Central memory CD4-positive, alpha-beta T cell (primary cell): ENCODE results near the gene GNG3.
A peak's percentile ranks its signal among the peaks of the same experiment; 100 is the strongest.
"Not testable (repeated sequence)": the region's sequence is repeated elsewhere in the genome, so short reads cannot be mapped to it uniquely, and the experiment has no call there.

ENCODE experiments used
- DNase-seq: peaks from one replicate; pipeline ENCODE4 v3.0.0; 2022
- total RNA-seq, 3 experiments: gene quantifications; one replicate each; lab custom pipeline; 2026; lab: John Stamatoyannopoulos, UW

GNG3 gene
- total RNA-seq = 0 to 0.11 (median 0) reads per million in 3 experiments

- DNase-seq = no peak
Observed at GRCh38 chr11:62707277-62707861, at the start of gene GNG3, which contains the start of gene BSCL2. TSS of gene GNG3 (plus strand) at chr11:62707676. CDS start at chr11:62708296, 620 bp downstream. TSS of gene BSCL2 (minus strand) at chr11:62707424. CDS start at chr11:62707195, 229 bp downstream.

GRCh38 chr11:62664405-62665074 is 42.9 kb upstream of the GNG3 start:
- no peak for DNase-seq

DNA sequence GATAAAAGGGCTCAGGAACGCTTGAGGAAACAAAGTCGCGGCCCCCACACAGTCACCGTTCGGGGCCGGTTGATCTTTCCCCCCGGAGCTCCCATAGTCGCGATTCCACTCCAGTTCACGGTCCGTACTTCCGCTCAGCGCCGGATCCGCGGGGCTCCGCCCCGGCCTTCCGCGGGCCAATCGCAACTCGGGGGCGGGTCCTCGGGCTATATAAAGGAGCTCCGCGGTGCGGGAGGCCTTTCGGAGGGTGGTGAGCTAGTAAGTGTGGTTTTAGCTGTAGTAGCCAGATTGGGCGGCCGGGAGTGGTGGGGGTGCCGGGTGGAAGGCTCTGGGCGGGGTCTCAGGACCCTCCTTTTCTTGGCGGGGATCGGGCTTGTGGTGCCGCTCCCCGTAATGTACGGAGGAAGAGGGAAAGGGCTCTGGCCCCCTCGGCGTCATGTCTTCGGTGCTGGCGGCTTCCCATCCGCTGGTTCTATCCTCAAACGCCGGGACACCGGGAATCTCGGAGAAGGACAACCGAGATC is 42.3 kb upstream of the GNG3 start, which contains the start of the genes C11orf98 and CSKMT:
TSS of gene C11orf98 (minus strand) at position 136 of the 524 bp plus-strand sequence. CDS start at position 95, 41 bp downstream.
TSS of gene CSKMT (plus strand) at position 238 of the 524 bp plus-strand sequence. CDS start 568 bp downstream, outside the sequence.
- DNase-seq = peak; percentile 94

DNA sequence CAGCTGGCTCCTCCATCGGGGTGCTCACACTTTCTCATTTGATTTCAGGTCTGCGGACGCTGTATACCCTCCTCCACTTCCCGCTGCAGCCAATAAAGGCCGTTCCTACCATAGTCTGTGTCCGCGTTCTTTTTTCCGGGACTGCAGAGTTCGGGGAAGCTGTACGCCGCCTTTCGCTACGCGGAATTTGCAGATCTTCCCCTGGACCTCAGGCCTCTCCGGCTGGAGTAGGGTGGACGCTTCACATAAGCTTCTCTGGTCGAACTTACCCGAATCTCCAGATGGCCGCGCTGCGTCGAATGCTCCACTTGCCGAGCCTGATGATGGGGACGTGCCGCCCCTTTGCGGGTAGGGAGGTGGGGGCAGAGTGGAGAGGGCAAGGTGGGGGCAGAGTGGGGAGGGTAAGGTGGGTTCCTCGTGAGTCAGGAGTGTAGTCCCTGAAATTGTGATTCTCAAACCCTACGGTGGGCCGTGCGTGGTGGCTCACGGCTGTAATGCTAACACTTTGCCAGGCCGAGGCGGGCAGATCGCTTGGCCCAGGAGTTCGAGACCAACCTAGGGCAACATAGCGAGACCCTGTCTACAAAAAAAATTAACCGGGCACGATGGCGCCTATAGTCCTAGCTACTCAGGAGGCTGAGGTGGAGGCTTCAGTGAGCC is 41.7 kb upstream of the GNG3 start:
- DNase-seq = peak; percentile 49

- no peak for DNase-seq
Observed at GRCh38 chr11:62666259-62666926, 41.1 kb upstream of the GNG3 start.

- no peak for DNase-seq
Observed at GRCh38 chr11:62667460-62667859, 40.0 kb upstream of the GNG3 start.

DNA sequence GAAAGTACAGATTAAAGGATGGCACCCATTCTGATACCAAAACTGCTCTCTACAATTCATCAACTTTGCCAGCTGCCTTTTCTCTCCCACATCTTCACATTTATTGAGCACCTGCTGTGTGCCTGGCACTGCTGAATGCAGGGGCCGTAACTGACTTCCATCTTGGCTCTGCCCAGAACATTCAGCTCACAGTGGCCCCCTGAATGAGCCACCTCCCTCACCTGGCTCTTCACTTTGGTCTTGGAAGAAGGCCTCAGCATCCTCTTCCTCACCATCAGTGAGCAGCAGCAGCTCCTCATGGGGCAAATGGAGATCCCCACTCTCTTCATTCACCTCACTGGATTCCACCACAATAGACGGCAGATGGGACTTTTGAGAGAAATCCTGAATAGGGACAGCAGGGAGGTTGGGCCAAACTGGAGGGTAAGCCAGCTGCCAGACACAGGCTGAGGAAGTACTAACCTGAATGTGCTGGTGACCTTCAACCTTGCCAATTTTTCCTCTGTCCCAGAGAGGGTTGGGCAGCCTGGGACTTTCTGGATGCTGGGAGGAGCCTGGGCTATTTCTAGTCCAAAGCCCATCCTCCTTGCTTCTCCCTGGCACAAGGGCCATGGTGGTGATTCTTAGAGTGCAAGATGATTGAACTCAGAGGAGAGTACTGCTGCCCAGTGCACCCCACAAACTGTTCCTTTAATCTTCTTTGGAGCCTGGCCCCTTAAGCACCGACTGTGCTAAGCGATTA is 37.9 kb upstream of the GNG3 start:
- no peak for DNase-seq

- peak; percentile 57 for DNase-seq
Observed at GRCh38 chr11:62671236-62671607, 36.3 kb upstream of the GNG3 start.

DNA sequence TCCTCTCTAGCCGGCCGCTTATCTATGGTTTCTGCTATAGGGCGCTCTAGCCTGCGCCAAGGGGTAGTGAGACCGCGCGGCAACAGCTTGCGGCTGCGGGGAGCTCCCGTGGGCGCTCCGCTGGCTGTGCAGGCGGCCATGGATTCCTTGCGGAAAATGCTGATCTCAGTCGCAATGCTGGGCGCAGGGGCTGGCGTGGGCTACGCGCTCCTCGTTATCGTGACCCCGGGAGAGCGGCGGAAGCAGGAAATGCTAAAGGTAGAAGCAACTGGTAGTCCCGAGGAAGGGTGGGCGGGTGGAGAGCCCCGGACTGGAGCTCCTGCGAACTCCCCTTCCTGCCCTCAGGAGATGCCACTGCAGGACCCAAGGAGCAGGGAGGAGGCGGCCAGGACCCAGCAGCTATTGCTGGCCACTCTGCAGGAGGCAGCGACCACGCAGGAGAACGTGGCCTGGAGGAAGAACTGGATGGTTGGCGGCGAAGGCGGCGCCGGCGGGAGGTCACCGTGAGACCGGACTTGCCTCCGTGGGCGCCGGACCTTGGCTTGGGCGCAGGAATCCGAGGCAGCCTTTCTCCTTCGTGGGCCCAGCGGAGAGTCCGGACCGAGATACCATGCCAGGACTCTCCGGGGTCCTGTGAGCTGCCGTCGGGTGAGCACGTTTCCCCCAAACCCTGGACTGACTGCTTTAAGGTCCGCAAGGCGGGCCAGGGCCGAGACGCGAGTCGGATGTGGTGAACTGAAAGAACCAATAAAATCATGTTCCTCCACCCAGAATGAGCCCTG is 35.7 kb upstream of the GNG3 start, which contains the start of the genes LBHD1 and UQCC3:
TSS of gene LBHD1 (minus strand) at position 660 of the 782 bp plus-strand sequence. CDS start 2,236 bp downstream, outside the sequence.
TSS of gene UQCC3 (plus strand) at position 66 of the 782 bp plus-strand sequence. CDS start at position 139, 73 bp downstream.
- DNase-seq = peak; percentile 67

- no peak for DNase-seq
Observed at GRCh38 chr11:62673196-62673525, 34.3 kb upstream of the GNG3 start.

DNA sequence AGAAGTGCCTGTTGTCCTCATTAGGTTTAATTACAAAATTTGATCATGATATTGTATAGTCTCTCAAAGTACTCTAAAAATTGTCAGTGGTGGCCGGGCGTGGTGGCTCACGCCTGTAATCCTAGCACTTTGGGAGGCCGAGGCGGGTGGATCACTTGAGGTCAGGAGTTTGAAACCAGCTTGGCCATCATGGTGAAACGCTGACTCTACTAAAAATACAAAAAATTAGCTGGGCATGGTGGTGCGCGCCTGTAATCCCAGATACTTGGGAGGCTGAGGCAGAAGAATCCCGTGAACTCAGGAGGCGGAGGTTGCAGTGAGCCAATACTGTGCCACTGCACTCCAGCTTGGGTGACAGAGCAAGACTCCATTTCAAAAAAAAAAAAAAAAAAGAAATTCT is 32.1 kb upstream of the GNG3 start:
- not testable (repeated sequence) for DNase-seq

- DNase-seq = no peak
Observed at GRCh38 chr11:62676698-62677097, 30.8 kb upstream of the GNG3 start.

DNA sequence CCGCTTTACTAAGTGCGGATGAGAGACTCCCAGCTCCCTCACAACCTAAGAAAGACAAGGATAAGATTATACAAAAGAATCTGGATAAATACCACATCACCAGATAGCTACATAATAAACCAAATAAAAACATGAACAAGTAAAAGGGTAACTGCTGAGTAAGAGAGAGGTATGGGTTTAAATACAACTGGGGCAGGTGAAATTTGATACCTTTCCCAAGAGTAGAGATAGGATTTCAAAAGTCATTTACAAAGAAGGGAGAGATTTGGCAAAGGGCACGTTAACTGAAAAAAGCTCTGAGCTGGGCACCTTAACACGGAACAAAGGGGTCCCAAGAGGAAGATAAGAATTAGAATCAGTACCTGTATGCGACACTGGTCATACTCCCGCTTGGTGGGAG is 30.3 kb upstream of the GNG3 start:
- DNase-seq = no peak

DNA sequence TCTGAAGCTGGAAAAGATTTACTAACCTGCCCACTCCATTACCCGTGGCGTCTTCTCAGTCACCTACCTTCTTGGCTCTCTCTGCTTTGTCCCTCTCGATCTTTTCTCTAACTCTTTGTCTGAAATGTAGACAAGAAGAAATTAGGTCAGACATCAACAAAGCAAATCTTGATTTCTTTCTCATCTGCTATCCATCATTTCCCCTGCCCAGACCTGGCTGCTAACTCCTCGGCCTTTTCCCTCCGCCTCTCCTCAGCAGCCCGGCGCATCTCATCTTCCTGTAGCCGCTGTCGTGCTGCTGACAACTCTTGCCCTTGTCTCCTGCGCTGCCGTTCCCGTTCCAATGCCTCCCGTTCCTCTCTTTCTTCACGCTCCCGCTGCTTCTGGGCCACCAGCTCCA is 29.8 kb upstream of the GNG3 start:
- DNase-seq = no peak

DNA sequence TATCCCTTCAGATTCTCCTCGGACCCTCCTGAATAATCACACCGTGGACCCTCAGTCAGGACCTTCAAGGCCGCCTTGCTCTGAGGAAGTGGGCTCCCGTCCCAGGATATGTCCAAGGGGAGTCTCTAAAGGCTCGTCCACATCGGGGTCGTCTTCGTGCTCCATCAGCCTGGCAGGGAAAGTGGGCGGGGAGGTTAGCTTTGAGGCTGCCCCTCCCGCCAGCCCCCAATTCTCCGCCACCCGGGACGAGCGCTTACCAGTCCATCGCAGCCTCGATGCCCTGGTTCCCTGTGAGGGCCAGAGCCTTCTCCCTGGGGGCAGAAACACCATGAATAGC is 29.1 kb upstream of the GNG3 start:
- no peak for DNase-seq

GRCh38 chr11:62678770-62679696 is 28.4 kb upstream of the GNG3 start, which contains the start of gene UBXN1:
TSS of gene UBXN1 (minus strand) at chr11:62679073. CDS start at chr11:62678923, 150 bp downstream.
- peak; percentile 81 for DNase-seq

DNA sequence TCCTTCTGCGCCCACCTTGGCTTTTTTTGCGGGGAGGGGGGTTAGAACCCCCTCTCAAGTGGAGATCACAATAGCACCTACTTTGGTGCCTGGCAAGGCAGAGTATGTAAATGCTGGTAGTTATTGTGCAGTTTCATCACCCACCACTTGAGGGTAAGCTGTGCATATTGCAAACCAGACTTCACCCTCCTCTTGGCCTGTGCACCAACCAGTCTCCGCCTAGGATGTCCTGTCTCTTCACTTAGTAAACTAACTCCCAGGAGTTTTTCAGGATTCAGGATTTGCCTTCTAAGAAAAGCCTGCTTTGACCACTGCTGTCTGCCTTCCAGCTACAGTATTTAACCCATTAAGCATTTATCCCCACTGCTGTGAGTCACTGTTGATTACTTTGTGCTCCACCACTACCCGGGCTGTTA is 26.6 kb upstream of the GNG3 start:
- peak; percentile 42 for DNase-seq

GRCh38 chr11:62682518-62682917 is 25.0 kb upstream of the GNG3 start:
- DNase-seq = no peak

- no peak for DNase-seq
Observed at GRCh38 chr11:62687508-62688396, 19.7 kb upstream of the GNG3 start.
